Stimulated activated CD8-positive, alpha-beta memory T cell treated with anti-CD3 and anti-CD28 coated beads, Interleukin-4, amount 100 ng/mL, for 24 hours (primary cell): ENCODE data around the gene CDKN2B.
"Not testable (repeated sequence)": the region's sequence is repeated elsewhere in the genome, so short reads cannot be mapped to it uniquely, and the experiment has no call there.

Source experiments
- DNase-seq: peaks from one replicate; pipeline ENCODE4 v3.0.0-alpha.2; 2020; ENCODE audit warnings: low read depth

The CDKN2B gene

DNA sequence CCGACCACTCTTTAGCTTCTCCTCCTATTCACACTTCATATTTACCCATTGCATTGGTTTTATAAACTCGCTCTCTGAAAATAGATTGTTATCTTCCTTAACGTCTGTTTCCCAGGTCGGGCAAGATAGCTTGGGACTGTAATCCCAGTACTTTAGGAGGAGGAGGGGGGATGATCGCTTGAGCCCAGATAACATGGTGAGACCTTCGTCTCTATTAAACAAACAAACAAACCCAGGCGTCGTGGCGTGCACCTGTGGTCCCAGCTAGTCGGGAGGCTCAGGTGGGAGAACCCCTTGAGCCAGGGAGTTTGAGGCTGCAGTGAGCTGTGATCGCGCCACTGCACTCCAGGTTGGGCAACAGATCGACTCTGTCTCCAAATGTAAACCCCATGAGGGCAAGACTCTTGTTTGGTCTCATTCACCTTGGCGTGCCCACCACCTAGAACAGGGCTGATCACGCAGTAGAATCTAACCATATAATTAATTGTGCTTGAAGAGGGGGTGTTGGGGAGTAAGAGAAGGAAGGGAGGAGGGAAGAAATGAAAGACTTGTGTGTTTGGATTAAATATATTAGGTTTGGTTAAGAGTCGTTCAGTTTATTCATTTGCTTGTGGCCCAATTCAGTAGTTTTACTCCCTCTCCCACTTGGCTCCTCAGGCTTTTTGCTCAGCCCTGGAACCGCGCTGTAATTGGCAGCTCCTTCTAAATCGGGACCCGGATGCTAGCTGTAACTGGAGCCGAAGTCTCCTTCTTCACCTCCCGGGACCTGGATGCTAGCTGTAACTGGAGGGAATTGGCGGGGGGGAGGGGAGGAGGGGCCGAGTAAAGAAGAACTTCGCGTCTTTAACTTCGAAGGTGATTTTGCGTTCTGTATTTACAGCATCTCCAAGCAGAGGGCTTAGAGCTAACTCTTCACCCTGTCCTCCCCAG is 39.8 kb downstream of the CDKN2B start:
- no peak for DNase-seq

- DNase-seq: no peak
These were observed 40.6 kb downstream of the CDKN2B start for GRCh38 chr9:21968331-21969010.

DNA sequence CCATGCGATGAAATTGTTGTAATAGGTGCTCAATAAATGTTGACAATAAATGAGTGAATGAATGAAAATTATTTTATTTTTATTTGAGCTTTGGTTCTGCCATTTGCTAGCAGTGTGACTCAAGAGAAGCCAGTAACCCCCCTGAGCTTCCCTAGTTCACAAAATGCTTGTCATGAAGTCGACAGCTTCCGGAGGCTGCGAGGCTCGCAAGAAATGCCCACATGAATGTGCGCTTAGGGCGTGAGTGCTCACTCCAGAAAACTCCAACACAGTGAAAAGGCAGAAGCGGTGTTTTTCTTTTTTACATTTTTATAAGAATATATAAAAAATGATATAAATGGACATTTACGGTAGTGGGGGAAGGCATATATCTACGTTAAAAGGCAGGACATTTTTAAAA is 41.4 kb downstream of the CDKN2B start:
- DNase-seq: no peak

GRCh38 chr9:21967169-21967568 is 41.9 kb downstream of the CDKN2B start:
- no peak for DNase-seq

DNA sequence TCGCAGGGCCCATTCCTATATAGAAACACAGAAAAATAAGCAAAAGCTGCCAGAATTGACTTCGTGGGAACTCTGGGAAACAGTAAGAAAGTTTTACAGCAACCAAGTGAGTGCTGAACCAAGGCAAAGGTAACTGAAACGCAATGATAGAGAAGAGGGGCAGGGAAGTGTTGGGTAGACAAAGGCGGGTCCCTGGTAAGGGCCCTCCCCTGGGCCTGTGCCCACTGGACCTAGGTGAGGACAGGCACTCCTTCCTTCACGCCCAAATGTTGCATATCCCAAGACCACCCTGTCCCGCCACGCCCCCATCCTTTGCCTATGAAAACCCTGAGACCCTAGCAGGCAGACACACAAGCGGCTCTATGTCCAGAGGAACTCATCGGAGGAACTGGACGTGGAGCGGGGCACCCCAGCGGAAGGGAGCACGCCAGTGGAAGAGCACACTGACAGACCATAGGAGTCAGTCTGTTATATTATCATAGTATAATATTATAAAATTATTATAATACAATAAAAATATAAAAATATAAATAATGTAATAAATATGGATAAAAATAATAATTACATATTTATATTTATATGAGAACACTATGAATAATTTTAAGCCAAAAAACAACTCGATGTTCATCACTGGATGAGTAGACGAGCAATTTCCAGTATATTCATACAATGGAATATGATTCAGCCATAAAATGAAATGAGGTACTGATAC is 42.8 kb downstream of the CDKN2B start:
- DNase-seq: no peak

DNA sequence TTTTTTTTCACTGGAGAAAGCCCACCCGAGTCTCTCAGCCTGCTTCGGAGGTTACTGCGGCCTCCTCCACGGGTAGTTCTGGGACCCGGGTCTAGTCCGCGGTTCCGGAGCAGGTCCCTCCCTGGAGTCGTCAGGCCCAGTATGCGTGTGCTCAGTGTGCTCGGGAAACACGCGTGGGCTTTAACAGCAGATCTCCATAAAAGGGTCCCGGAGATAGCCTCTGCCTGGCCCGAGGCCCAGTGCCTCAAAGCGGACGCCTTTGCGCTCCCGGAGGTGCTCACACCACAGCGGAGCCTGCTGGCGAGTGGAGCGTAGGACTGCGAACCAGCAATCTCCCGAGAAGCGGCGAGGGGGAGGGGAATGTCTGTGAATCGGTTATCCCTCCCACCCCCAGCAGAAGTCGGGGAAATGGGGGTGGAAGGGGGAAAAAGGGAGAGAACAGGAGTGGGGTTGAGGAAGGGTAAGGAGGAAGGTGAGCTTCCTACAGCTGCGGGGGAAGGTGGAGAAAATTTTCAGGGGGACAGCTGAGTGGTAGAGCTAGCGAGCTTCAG is 43.6 kb downstream of the CDKN2B start:
- DNase-seq: no peak

- peak; percentile 37 for DNase-seq
These were observed 44.1 kb downstream of the CDKN2B start for GRCh38 chr9:21964925-21965385.

GRCh38 chr9:21961569-21961968 is 47.5 kb downstream of the CDKN2B start:
- no peak for DNase-seq

GRCh38 chr9:21959268-21959667 is 49.8 kb downstream of the CDKN2B start:
- not testable (repeated sequence) for DNase-seq

- no peak for DNase-seq
These were observed 50.3 kb downstream of the CDKN2B start for GRCh38 chr9:21958833-21959232.
